H1 (cell line): ENCODE measurements around the gene TAT. TPM values are rescaled to one million over a fixed set of nuclear protein-coding genes. Genes with fewer than 3 reads are reported as not detected.

Source experiments
- NANOG ChIP-seq: IDR thresholded peaks from 2 replicates; pipeline ENCODE4 v1.6.1; 2011; ENCODE audit warnings: low read length, low read depth, mild to moderate bottlenecking, inconsistent platforms; ENCODE audit not compliant: insufficient read depth, poor library complexity, severe bottlenecking
- PHF8 ChIP-seq: fragments of 200-600 bp; sonication (generic); conservative IDR thresholded peaks from 2 replicates; pipeline ENCODE4 v1.7.1; 2012; ENCODE audit warnings: low read depth, mild to moderate bottlenecking, inconsistent platforms, low read length, moderate library complexity
- SIX5 ChIP-seq: IDR thresholded peaks from 2 replicates; pipeline ENCODE4 v1.6.1; 2011; ENCODE audit warnings: mild to moderate bottlenecking, low read depth, low read length
- polyA plus RNA-seq, 7 experiments: library from polyadenylated mRNA; depleted of rRNA in 3 of 7; stranded (reverse) in 5 of 7; unstranded in 2 of 7; fragments of >200 nt in 5 of 7; fragments of 200-250 nt in 2 of 7; gene quantifications; 1 replicate in 5 of 7; 2 replicates in 1 of 7; 4 replicates in 1 of 7; pipeline versions ENCODE4 v1.2.1 to v1.2.3, GENCODE V29; 2011 to 2013; ENCODE audit warnings: missing spikeins in 2 of 7, mixed read lengths in 2 of 7
- total RNA-seq: library from RNA; stranded (reverse); fragmentation: NEBNext Ultra II Directional; extraction: Animal tissue kit (Norgen Biotek cat#: 25700); gene quantifications from 2 replicates; pipeline ENCODE4 v1.2.1, GENCODE V29; 2021

The TAT gene
- total and polyA plus RNA-seq, 2 of the 8 experiments (the other 6 are each of a cell fraction or from before 2014, with no cell fraction given): 0.03 TPM; not detected in 1

- TF ChIP-seq PHF8 (no peak), NANOG (no peak), SIX5 (no peak)
Observed at GRCh38 chr16:71574702-71575101, 2.2 kb downstream of the TAT start (continued).
